Measurements from ENCODE around the gene ARL16.

GRCh38 chr17:81687770-81688541, 4.4 kb upstream of the ARL16 start:
- TF ChIP-seq, protein P1, sequence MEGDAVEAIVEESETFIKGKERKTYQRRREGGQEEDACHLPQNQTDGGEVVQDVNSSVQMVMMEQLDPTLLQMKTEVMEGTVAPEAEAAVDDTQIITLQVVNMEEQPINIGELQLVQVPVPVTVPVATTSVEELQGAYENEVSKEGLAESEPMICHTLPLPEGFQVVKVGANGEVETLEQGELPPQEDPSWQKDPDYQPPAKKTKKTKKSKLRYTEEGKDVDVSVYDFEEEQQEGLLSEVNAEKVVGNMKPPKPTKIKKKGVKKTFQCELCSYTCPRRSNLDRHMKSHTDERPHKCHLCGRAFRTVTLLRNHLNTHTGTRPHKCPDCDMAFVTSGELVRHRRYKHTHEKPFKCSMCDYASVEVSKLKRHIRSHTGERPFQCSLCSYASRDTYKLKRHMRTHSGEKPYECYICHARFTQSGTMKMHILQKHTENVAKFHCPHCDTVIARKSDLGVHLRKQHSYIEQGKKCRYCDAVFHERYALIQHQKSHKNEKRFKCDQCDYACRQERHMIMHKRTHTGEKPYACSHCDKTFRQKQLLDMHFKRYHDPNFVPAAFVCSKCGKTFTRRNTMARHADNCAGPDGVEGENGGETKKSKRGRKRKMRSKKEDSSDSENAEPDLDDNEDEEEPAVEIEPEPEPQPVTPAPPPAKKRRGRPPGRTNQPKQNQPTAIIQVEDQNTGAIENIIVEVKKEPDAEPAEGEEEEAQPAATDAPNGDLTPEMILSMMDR (IDR thresholded peaks at IDR 0.05): no peak
- TF ChIP-seq POLR2A (IDR thresholded peaks at IDR 0.05): no peak

Measured in uterus (tissue), 2 donors.